Activated CD8-positive, alpha-beta T cell treated with anti-CD3 and anti-CD28 coated beads, Interleukin-2, amount 10 ng/mL, durations not matched to agents 7 days and 5 days (primary cell): ENCODE measurements around the gene RGL3. TPM values are rescaled to one million over a fixed set of nuclear protein-coding genes. Genes with fewer than 3 reads are reported as not detected.
A peak's percentile ranks its signal among the peaks of the same experiment; 100 is the strongest.

Experiments
- ATAC-seq: fragments of 150-1000 bp; cut with Tn5 transposase; one replicate; pipeline ENCODE4 v1.10.0; 2021; ENCODE audit warnings: moderate library complexity
- CTCF ChIA-PET: fragments of 350-600 bp; sonication (Branson Sonifier 250); formaldehyde crosslinking; loops from one replicate; lab custom pipeline; 2021; ENCODE audit warnings: antibody characterized with exemption; lab: Charles Lee
- POLR2A ChIA-PET: fragments of 350-600 bp; sonication (Branson Sonifier 250); formaldehyde crosslinking; loops from one replicate; lab custom pipeline; 2021; ENCODE audit warnings: antibody characterized with exemption; lab: Charles Lee
- DNase-seq: peaks from one replicate; pipeline ENCODE4 v3.0.0-alpha.2; 2020
- H3K27ac Mint-ChIP-seq: one replicate; pipeline ENCODE4 v1.8.0; 2021; ENCODE audit warnings: mild to moderate bottlenecking, mixed read lengths
- H3K27me3 Mint-ChIP-seq: one replicate; pipeline ENCODE4 v1.8.0; 2021; ENCODE audit warnings: low read depth, mixed read lengths
- H3K36me3 Mint-ChIP-seq: one replicate; pipeline ENCODE4 v1.8.0; 2021; ENCODE audit warnings: low read depth, mixed read lengths
- H3K4me1 Mint-ChIP-seq: one replicate; pipeline ENCODE4 v1.8.0; 2021; ENCODE audit warnings: low read depth, mixed read lengths
- H3K4me3 Mint-ChIP-seq: one replicate; pipeline ENCODE4 v1.8.0; 2021; ENCODE audit warnings: mild to moderate bottlenecking, mixed read lengths
- H3K9me3 Mint-ChIP-seq: one replicate; pipeline ENCODE4 v1.8.0; 2022; ENCODE audit warnings: mixed read lengths; ENCODE audit not compliant: insufficient read depth
- total RNA-seq, 2 experiments: library from RNA; stranded (reverse); gene quantifications; one replicate each; pipeline ENCODE4 v1.2.3, GENCODE V29; 2021

The RGL3 gene
- total RNA-seq, 2 experiments from 2014 or later: not detected

GRCh38 chr19:11346104-11346940 is 72.8 kb downstream of the RGL3 start, which contains the start of the genes CCDC159 and TMEM205:
Gene CCDC159 (plus strand): TSS chr19:11346519. CDS start chr19:11346607, 88 bp downstream.
Gene TMEM205 (minus strand): TSS chr19:11346268. CDS start chr19:11345619, 649 bp downstream.
- Mint-ChIP-seq H3K27me3 (no peaks in the 10 kb centered on the region), H3K27ac (peak within 1 kb of the TSS; percentile 92), H3K4me1 (peaks cover 26% of the 10 kb centered on the region), H3K4me3 (peak within 1 kb of the TSS; percentile 85), H3K36me3 (peaks cover 12% of the 10 kb centered on the region), H3K9me3 (peaks cover 6% of the 10 kb centered on the region)
- peak; percentile 100 for DNase-seq
- ATAC-seq: peak; percentile 99
- ChIA-PET POLR2A (interaction anchor here (1.0 to 2.1 kb wide), 2 partner anchors 29 to 257 kb away, joined by 6 to 12 read pairs; partner anchors contain the start of genes LDLR and SWSAP1), CTCF (interaction anchor here (1.0 to 3.2 kb wide), 8 partner anchors 9 to 136 kb away, joined by 3 to 20 read pairs (median 5); partner anchors contain the start of gene SWSAP1)

- Mint-ChIP-seq H3K27ac (peak overlapping the region; percentile 92), H3K4me3 (peak overlapping the region; percentile 85), H3K4me1 (peaks cover 26% of the 10 kb centered on the region), H3K36me3 (peaks cover 13% of the 10 kb centered on the region), H3K27me3 (no peaks in the 10 kb centered on the region), H3K9me3 (peaks cover 6% of the 10 kb centered on the region)
- ATAC-seq (no peak), DNase-seq (no peak)
- CTCF ChIA-PET: interaction anchor here (1.0 to 3.2 kb wide), 4 partner anchors 29 to 51 kb away, joined by 3 to 20 read pairs (median 8); partner anchors contain the start of gene SWSAP1
- POLR2A ChIA-PET: interaction anchor here (2.1 kb wide), 1 partner anchor 30 kb away, joined by 12 read pairs; the partner anchor contains the start of gene SWSAP1
These were observed 73.9 kb downstream of the RGL3 start for GRCh38 chr19:11345122-11345803.

Other genes with a start within 250 kb of the RGL3 start
- 1 to 10 TPM; 6.1 to 8.0 TPM for gene KANK2, start 221.8 kb downstream of the RGL3 start, total RNA-seq
- not detected for gene ANGPTL8, start 179.7 kb downstream of the RGL3 start, total RNA-seq
- under 1 TPM; 0.13 to 0.76 TPM for gene DOCK6, start 156.8 kb downstream of the RGL3 start, total RNA-seq
- not detected for gene TSPAN16, start 123.2 kb downstream of the RGL3 start, total RNA-seq
- gene RAB3D, start 79.7 kb downstream of the RGL3 start, total RNA-seq: 1 to 10 TPM; 7.6 to 7.9 TPM
- gene TMEM205, start 73.0 kb downstream of the RGL3 start, total RNA-seq: 10 to 100 TPM; 23.6 to 29.6 TPM
- gene CCDC159, start 72.8 kb downstream of the RGL3 start, total RNA-seq: 10 to 100 TPM in 1 of 2 experiments, 1 to 10 TPM in 1; 9.9 to 13.6 TPM
- gene PLPPR2, start 63.9 kb downstream of the RGL3 start, total RNA-seq: 1 to 10 TPM; 1.1 TPM
- 1 to 10 TPM; 3.1 to 3.4 TPM for gene SWSAP1, start 44.6 kb downstream of the RGL3 start, total RNA-seq
- gene EPOR, start 35.0 kb downstream of the RGL3 start, total RNA-seq: 1 to 10 TPM; 6.4 to 8.8 TPM
- not detected for gene ODAD3, start 15.8 kb upstream of the RGL3 start, total RNA-seq
- gene PRKCSH, start 16.3 kb upstream of the RGL3 start, total RNA-seq: 100 to 1,000 TPM; 285 to 302 TPM
- under 1 TPM in 1 of 2 experiments, not detected in 1; 0.71 TPM for gene ELAVL3, start 61.7 kb upstream of the RGL3 start, total RNA-seq
- 10 to 100 TPM; 20.1 to 21.8 TPM for gene ZNF653, start 86.5 kb upstream of the RGL3 start, total RNA-seq
- gene ECSIT, start 109.8 kb upstream of the RGL3 start, total RNA-seq: 10 to 100 TPM; 28.9 to 31.6 TPM
- not detected for gene CNN1, start 119.5 kb upstream of the RGL3 start, total RNA-seq
- gene ELOF1, start 139.9 kb upstream of the RGL3 start, total RNA-seq: 10 to 100 TPM; 47.9 to 52.8 TPM
- gene ACP5, start 158.3 kb upstream of the RGL3 start, total RNA-seq: 1 to 10 TPM; 9.8 to 9.9 TPM
- gene ZNF627, start 178.2 kb upstream of the RGL3 start, total RNA-seq: 1 to 10 TPM; 3.7 to 4.8 TPM